Stimulated activated CD8-positive, alpha-beta memory T cell treated with anti-CD3 and anti-CD28 coated beads, Interleukin-7, amount 100 ng/mL, for 1 hour (primary cell): ENCODE data around the gene TMEM72.

Experiments
- DNase-seq, 2 donors: peaks; one replicate each; pipeline ENCODE4 v3.0.0-alpha.2; 2020; ENCODE audit warnings: low read depth in 2 of 2

Gene TMEM72

GRCh38 chr10:44966816-44967509 is 55.8 kb downstream of the TMEM72 start:
- no peak for DNase-seq

- DNase-seq: no peak
Measured at GRCh38 chr10:44967616-44968015, 56.5 kb downstream of the TMEM72 start.

- no peak for DNase-seq
Measured at GRCh38 chr10:44968091-44968490, 57.0 kb downstream of the TMEM72 start.

- DNase-seq: no peak
Measured at GRCh38 chr10:44968500-44969400, 57.6 kb downstream of the TMEM72 start.

GRCh38 chr10:44969854-44970253 is 58.7 kb downstream of the TMEM72 start:
- no peak for DNase-seq

GRCh38 chr10:44970812-44971395 is 59.8 kb downstream of the TMEM72 start:
- no peak for DNase-seq

- no peak for DNase-seq
Measured at GRCh38 chr10:44971434-44971833, 60.3 kb downstream of the TMEM72 start.

GRCh38 chr10:44971935-44972757 is 61.0 kb downstream of the TMEM72 start:
- no peak for DNase-seq

GRCh38 chr10:44972874-44973306 is 61.8 kb downstream of the TMEM72 start:
- no peak for DNase-seq

- DNase-seq: no peak
Measured at GRCh38 chr10:44973323-44974081, 62.4 kb downstream of the TMEM72 start.

GRCh38 chr10:44974082-44974627 is 63.0 kb downstream of the TMEM72 start:
- no peak for DNase-seq

- DNase-seq: peak; percentile 38 to 40
Measured at GRCh38 chr10:44974628-44975430, 63.7 kb downstream of the TMEM72 start.

GRCh38 chr10:44975431-44976331 is 64.5 kb downstream of the TMEM72 start:
- DNase-seq: no peak

- no peak for DNase-seq
Measured at GRCh38 chr10:44976352-44977198, 65.4 kb downstream of the TMEM72 start.

GRCh38 chr10:44977287-44978212 is 66.4 kb downstream of the TMEM72 start:
- no peak for DNase-seq

- DNase-seq: no peak
Measured at GRCh38 chr10:44978213-44978569, 67.1 kb downstream of the TMEM72 start.
